HepG2 (cell line): ENCODE measurements around the gene TOP2A. TPM values are rescaled to one million over a fixed set of nuclear protein-coding genes. Genes with fewer than 3 reads are reported as not detected.

Experiments used
- HOXA5 ChIP-seq: sonication (generic); formaldehyde crosslinking; IDR thresholded peaks from 2 replicates; pipeline ENCODE4 v1.4.0; 2020; ENCODE audit warnings: missing genetic modification reagents
- LCORL ChIP-seq, 2 experiments: fragments of 450-650 bp in 1 of 2; sonication (generic) in 1 of 2; formaldehyde crosslinking in 1 of 2; IDR thresholded peaks; 2 replicates each; pipeline versions ENCODE4 v1.5.0 to v1.6.1; 2017 to 2020; ENCODE audit warnings: antibody characterized with exemption in 1 of 2, missing genetic modification reagents in 1 of 2
- MYC ChIP-seq: sonication (generic); formaldehyde crosslinking; IDR thresholded peaks from 2 replicates; pipeline ENCODE4 v1.9.0; 2021; ENCODE audit warnings: missing genetic modification reagents, borderline replicate concordance
- PRPF4 ChIP-seq: fragments of 200-400 bp; formaldehyde crosslinking; IDR thresholded peaks from 2 replicates; pipeline ENCODE4 v1.6.1; 2016; ENCODE audit warnings: low read length, low read depth; ENCODE audit not compliant: poor library complexity, severe bottlenecking
- SYNCRIP ChIP-seq: fragments of 200-400 bp; formaldehyde crosslinking; IDR thresholded peaks from 2 replicates; pipeline ENCODE4 v1.6.1; 2018; ENCODE audit warnings: mild to moderate bottlenecking, low read depth, low read length; ENCODE audit not compliant: insufficient read depth
- ZMYM2 ChIP-seq: sonication (generic); formaldehyde crosslinking; IDR thresholded peaks from 2 replicates; pipeline ENCODE4 v1.8.0; 2022; ENCODE audit warnings: mild to moderate bottlenecking, missing genetic modification reagents
- ZNF260 ChIP-seq: sonication (generic); formaldehyde crosslinking; IDR thresholded peaks from 2 replicates; pipeline ENCODE4 v1.4.0; 2020; ENCODE audit warnings: missing genetic modification reagents, low read depth, mild to moderate bottlenecking, borderline replicate concordance
- ZNF562 ChIP-seq: sonication (generic); formaldehyde crosslinking; IDR thresholded peaks from 2 replicates; pipeline ENCODE4 v1.8.0; 2022; ENCODE audit warnings: missing genetic modification reagents, borderline replicate concordance
- ZNF652 ChIP-seq: IDR thresholded peaks from 2 replicates; pipeline ENCODE4 v1.6.1; 2016; ENCODE audit warnings: low read depth, borderline replicate concordance
- ZNF780A ChIP-seq: sonication (generic); formaldehyde crosslinking; IDR thresholded peaks from 2 replicates; pipeline ENCODE4 v1.8.0; 2022; ENCODE audit warnings: mild to moderate bottlenecking, missing genetic modification reagents, moderate library complexity
- polyA plus RNA-seq, 8 experiments: library from polyadenylated mRNA; depleted of rRNA in 3 of 8; stranded (reverse) in 7 of 8; unstranded in 1 of 8; fragments of >200 nt; fragmentation: Illumina TruSeq in 4 of 8; extraction: Trizol in 4 of 8; gene quantifications; 2 replicates each; pipeline versions ENCODE4 v1.2.1 to v1.2.3, GENCODE V29; 2011 to 2016; ENCODE audit warnings: low read depth in 4 of 8, missing spikeins in 1 of 8, mixed read lengths in 1 of 8; ENCODE audit not compliant: insufficient read depth in 1 of 8
- total RNA-seq, 5 experiments: library from RNA; depleted of rRNA; stranded (reverse); fragments of >200 nt; fragmentation: Illumina TruSeq; extraction: Trizol; gene quantifications; 2 replicates each; pipeline ENCODE4 v1.2.3, GENCODE V29; 2016; ENCODE audit warnings: low read depth in 1 of 5
- TF ChIP-seq, protein P1 (sequence below): sonication (generic); formaldehyde crosslinking; IDR thresholded peaks from 2 replicates; pipeline ENCODE4 v1.4.0; 2020; ENCODE audit warnings: mild to moderate bottlenecking, missing genetic modification reagents, borderline replicate concordance
- TF ChIP-seq, protein P2 (sequence below): IDR thresholded peaks from 2 replicates; pipeline ENCODE4 v1.6.1; 2012; ENCODE audit warnings: low read depth, low read length, improper control_type of control experiment
- TF ChIP-seq, protein P3 (sequence below): sonication (generic); formaldehyde crosslinking; IDR thresholded peaks from 2 replicates; pipeline ENCODE4 v1.4.0; 2020; ENCODE audit warnings: missing genetic modification reagents
- TF ChIP-seq, protein P4 (sequence below): sonication (generic); formaldehyde crosslinking; conservative IDR thresholded peaks from 2 replicates; pipeline ENCODE4 v1.8.0; 2022; ENCODE audit warnings: mild to moderate bottlenecking, moderate library complexity, missing genetic modification reagents
- TF ChIP-seq, protein P5 (sequence below): sonication (generic); formaldehyde crosslinking; IDR thresholded peaks from 2 replicates; pipeline ENCODE4 v1.5.0; 2020; ENCODE audit warnings: missing genetic modification reagents

TOP2A gene
- total and polyA plus RNA-seq, 2 of the 13 experiments (the other 11 are each of a cell fraction or from before 2014, with no cell fraction given), result 108 to 327 TPM

DNA sequence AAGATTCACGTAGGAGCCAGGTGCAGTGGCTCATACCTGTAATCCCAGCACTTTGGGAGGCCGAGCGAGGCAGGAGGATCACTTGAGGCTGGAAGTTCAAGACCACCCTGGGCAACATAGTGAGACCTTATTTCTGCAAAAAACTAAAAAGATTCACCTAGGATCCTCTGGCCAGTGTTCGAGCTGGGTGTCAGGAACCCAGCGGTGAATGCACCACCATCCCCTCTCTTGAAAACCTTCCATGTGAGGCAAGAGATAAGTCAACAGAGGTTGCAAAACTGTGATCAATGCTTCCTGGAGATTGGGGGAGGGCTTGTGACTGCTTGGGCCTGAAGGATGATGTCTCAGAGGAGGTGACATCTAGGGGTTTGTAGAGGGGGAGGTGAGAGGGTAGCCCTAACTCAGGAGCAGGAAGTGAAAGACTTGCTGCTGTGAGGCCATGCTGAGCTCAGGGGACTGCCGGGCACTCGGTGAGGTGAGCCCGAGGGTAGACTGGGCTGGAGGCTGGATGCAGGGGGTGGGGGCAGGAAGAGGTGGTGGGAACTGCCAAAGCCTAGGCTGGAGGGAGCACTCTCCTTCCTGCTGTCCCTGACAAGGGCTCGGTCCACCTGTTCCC lies 64.8 kb downstream of the TOP2A start (continued):
- no peak for TF ChIP-seq ZNF562
- no peak for TF ChIP-seq ZNF260 (CRISPR knock-in tag)
- TF ChIP-seq, protein P1, sequence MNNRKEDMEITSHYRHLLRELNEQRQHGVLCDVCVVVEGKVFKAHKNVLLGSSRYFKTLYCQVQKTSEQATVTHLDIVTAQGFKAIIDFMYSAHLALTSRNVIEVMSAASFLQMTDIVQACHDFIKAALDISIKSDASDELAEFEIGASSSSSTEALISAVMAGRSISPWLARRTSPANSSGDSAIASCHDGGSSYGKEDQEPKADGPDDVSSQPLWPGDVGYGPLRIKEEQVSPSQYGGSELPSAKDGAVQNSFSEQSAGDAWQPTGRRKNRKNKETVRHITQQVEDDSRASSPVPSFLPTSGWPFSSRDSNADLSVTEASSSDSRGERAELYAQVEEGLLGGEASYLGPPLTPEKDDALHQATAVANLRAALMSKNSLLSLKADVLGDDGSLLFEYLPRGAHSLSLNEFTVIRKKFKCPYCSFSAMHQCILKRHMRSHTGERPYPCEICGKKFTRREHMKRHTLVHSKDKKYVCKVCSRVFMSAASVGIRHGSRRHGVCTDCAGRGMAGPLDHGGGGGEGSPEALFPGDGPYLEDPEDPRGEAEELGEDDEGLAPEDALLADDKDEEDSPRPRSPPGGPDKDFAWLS, result no peak
- peak; percentile 79 for TF ChIP-seq HOXA5 (CRISPR knock-in tag)
- peak; percentile 78; the same call in 1 of the 2 replicates for TF ChIP-seq ZNF652 (CRISPR knock-in tag)
- TF ChIP-seq, protein P2, sequence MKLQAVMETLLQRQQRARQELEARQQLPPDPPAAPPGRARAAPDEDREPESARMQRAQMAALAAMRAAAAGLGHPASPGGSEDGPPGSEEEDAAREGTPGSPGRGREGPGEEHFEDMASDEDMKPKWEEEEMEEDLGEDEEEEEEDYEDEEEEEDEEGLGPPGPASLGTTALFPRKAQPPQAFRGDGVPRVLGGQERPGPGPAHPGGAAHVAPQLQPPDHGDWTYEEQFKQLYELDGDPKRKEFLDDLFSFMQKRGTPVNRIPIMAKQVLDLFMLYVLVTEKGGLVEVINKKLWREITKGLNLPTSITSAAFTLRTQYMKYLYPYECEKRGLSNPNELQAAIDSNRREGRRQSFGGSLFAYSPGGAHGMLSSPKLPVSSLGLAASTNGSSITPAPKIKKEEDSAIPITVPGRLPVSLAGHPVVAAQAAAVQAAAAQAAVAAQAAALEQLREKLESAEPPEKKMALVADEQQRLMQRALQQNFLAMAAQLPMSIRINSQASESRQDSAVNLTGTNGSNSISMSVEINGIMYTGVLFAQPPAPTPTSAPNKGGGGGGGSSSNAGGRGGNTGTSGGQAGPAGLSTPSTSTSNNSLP, result peak; percentile 52; the same call in 1 of the 2 replicates
- TF ChIP-seq ZMYM2 (CRISPR knock-in tag), result peak; percentile 83
- TF ChIP-seq, protein P3, sequence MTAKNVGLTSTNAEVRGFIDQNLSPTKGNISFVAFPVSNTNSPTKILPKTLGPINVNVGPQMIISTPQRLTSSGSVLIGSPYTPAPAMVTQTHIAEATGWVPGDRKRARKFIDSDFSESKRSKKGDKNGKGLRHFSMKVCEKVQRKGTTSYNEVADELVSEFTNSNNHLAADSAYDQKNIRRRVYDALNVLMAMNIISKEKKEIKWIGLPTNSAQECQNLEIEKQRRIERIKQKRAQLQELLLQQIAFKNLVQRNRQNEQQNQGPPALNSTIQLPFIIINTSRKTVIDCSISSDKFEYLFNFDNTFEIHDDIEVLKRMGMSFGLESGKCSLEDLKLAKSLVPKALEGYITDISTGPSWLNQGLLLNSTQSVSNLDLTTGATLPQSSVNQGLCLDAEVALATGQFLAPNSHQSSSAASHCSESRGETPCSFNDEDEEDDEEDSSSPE (CRISPR knock-in tag), result peak; percentile 34; the same call in 1 of the 2 replicates
- TF ChIP-seq PRPF4, result no peak
- no peak for TF ChIP-seq ZNF780A (CRISPR knock-in tag)
- TF ChIP-seq LCORL (IDR thresholded peaks at IDR 0.05), result no peak; the same call in 1 of the 2 replicates
- peak; percentile 99 for TF ChIP-seq LCORL (CRISPR knock-in tag; IDR thresholded peaks at IDR 0.05)
- TF ChIP-seq, protein P4, sequence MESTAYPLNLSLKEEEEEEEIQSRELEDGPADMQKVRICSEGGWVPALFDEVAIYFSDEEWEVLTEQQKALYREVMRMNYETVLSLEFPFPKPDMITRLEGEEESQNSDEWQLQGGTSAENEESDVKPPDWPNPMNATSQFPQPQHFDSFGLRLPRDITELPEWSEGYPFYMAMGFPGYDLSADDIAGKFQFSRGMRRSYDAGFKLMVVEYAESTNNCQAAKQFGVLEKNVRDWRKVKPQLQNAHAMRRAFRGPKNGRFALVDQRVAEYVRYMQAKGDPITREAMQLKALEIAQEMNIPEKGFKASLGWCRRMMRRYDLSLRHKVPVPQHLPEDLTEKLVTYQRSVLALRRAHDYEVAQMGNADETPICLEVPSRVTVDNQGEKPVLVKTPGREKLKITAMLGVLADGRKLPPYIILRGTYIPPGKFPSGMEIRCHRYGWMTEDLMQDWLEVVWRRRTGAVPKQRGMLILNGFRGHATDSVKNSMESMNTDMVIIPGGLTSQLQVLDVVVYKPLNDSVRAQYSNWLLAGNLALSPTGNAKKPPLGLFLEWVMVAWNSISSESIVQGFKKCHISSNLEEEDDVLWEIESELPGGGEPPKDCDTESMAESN (CRISPR knock-in tag), result peak; percentile 92
- TF ChIP-seq, protein P5, sequence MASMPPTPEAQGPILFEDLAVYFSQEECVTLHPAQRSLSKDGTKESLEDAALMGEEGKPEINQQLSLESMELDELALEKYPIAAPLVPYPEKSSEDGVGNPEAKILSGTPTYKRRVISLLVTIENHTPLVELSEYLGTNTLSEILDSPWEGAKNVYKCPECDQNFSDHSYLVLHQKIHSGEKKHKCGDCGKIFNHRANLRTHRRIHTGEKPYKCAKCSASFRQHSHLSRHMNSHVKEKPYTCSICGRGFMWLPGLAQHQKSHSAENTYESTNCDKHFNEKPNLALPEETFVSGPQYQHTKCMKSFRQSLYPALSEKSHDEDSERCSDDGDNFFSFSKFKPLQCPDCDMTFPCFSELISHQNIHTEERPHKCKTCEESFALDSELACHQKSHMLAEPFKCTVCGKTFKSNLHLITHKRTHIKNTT (CRISPR knock-in tag), result no peak
- TF ChIP-seq SYNCRIP, result no peak
- TF ChIP-seq MYC, result no peak; the same call in 1 of the 2 replicates
